Measurements from ENCODE around the gene PHACTR3. TPM values are rescaled to one million over a fixed set of nuclear protein-coding genes. Genes with fewer than 3 reads are reported as not detected.

The PHACTR3 gene
- total RNA-seq, 1 experiment from 2014 or later = not detected

GRCh38 chr20:59774921-59775686 lies 170.8 kb downstream of the PHACTR3 start:
- no peak overlapping the region for H2BK5ac ChIP-seq (ENCODE audit: insufficient read length, low read length)
- H2BK20ac ChIP-seq (ENCODE audit: low read depth, low read length, poor library complexity, severe bottlenecking) = no peak overlapping the region
- no peaks in the 10 kb centered on the region for H3K36me3 Mint-ChIP-seq (ENCODE audit: insufficient read depth in 1 of 3, low read depth in 3 of 3)
- TF ChIP-seq CTCF (conservative IDR thresholded peaks at IDR 0.05) = no peak
- H3K9me3 ChIP-seq (ENCODE audit: control insufficient read depth, low read depth, low read length) = no peaks in the 10 kb centered on the region
- H3K4me2 ChIP-seq (ENCODE audit: insufficient read depth, insufficient read length, low read length) = no peak overlapping the region
- no peaks in the 10 kb centered on the region for H3K79me1 ChIP-seq (ENCODE audit: insufficient read depth, low read depth, low read length, poor library complexity, severe bottlenecking)
- no peak overlapping the region for H3K23ac ChIP-seq (ENCODE audit: insufficient read length, low read depth, low read length)
- H4K20me1 ChIP-seq (ENCODE audit: control insufficient read depth, insufficient read depth, insufficient read length) = no peaks in the 10 kb centered on the region
- H3K27ac Mint-ChIP-seq = no peak overlapping the region; a peak in 1 of 7 replicates
- no peak overlapping the region for H3K56ac ChIP-seq (ENCODE audit: insufficient read length, low read depth, low read length)
- no peak overlapping the region for H4K91ac ChIP-seq (ENCODE audit: insufficient read length, low read depth, low read length)
- no CpG with 5 or more reads among the region's 23 CpGs for WGBS (ENCODE audit: extremely low coverage, insufficient read length, low lambda C conversion rate)
- no peaks in the 10 kb centered on the region for H3K4me1 ChIP-seq (ENCODE audit: insufficient read depth, low read length)
- H4K8ac ChIP-seq (replicated peaks; ENCODE audit: insufficient read length, low read depth, low read length) = no peak overlapping the region
- H3K23me2 ChIP-seq (ENCODE audit: insufficient read length, low read depth, low read length, poor library complexity, severe bottlenecking) = no peaks in the 10 kb centered on the region
- H2BK15ac ChIP-seq (ENCODE audit: low read depth, low read length) = no peak overlapping the region
- H3K79me2 ChIP-seq (ENCODE audit: insufficient read depth, low read length) = no peaks in the 10 kb centered on the region
- DNase-seq = peak; percentile 19
- H2BK120ac ChIP-seq (ENCODE audit: low read depth, low read length, poor library complexity, severe bottlenecking) = no peak overlapping the region
- H3K14ac ChIP-seq (ENCODE audit: insufficient read depth, low read length) = no peak overlapping the region
- no peak overlapping the region for H3K4me3 Mint-ChIP-seq
- peaks cover 37% of the 10 kb centered on the region for H3K27me3 Mint-ChIP-seq (ENCODE audit: low read depth)
- no peak overlapping the region for H4K5ac ChIP-seq (ENCODE audit: insufficient read length, low read depth, low read length)
- H3K18ac ChIP-seq (ENCODE audit: insufficient read length, low read depth, low read length) = no peak overlapping the region
- H3K9ac ChIP-seq (ENCODE audit: extremely low read depth, insufficient read length, low read length) = no peak overlapping the region
- H2AFZ ChIP-seq (ENCODE audit: low read length) = no peak overlapping the region
- H3K4ac ChIP-seq (ENCODE audit: low read depth, low read length) = no peak overlapping the region
- H3T11ph ChIP-seq (ENCODE audit: low read length) = no peak overlapping the region
- no peaks in the 10 kb centered on the region; the same call in 1 of the 2 replicates for H3K27me3 ChIP-seq (ENCODE audit: insufficient read depth, low read length)
- H3K9me3 Mint-ChIP-seq = peaks cover 0 to 48% of the 10 kb centered on the region in 2 experiments; a peak in 3 of 5 replicates
- H2AK5ac ChIP-seq (ENCODE audit: insufficient read length, low read length) = no peak overlapping the region
- no peak overlapping the region for H3K27ac ChIP-seq (ENCODE audit: insufficient read length, low read depth, low read length)
- no peaks in the 10 kb centered on the region for H3K4me1 Mint-ChIP-seq
- no peak overlapping the region for H2BK12ac ChIP-seq (ENCODE audit: insufficient read length, low read depth, low read length)

Measured in H9 (cell line).